Renal cortex interstitium (tissue), 11 donors: ENCODE measurements around the gene OR4B1. TPM values are rescaled to one million over a fixed set of nuclear protein-coding genes. Genes with fewer than 3 reads are reported as not detected.

Source experiments
- DNase-seq, 11 donors: peaks; one replicate each; pipeline ENCODE4 v3.0.0-alpha.2; 2013; ENCODE audit warnings: low read depth in 9 of 11, low spot score in 4 of 11; ENCODE audit errors: extremely low read depth in 1 of 11
- polyA plus RNA-seq, 3 donors: library from polyadenylated mRNA; unstranded; fragments of 120-200 nt; gene quantifications; one replicate each; pipeline ENCODE4 v1.2.1, GENCODE V29; 2013; ENCODE audit not compliant: insufficient read length in 3 of 3

Gene OR4B1
- polyA plus RNA-seq, 3 donors: not detected

- DNase-seq: no peak
Measured at GRCh38 chr11:48242501-48242900, 25.9 kb downstream of the OR4B1 start.

- no peak for DNase-seq
Measured at GRCh38 chr11:48244804-48245203, 28.2 kb downstream of the OR4B1 start, which contains the start of gene OR4X2. Gene OR4X2, plus strand, starts transcription at chr11:48245104. Its CDS starts 0 bp downstream, at chr11:48245104.

GRCh38 chr11:48248902-48249301 is 32.3 kb downstream of the OR4B1 start:
- DNase-seq: no peak

GRCh38 chr11:48261600-48261999 is 45.0 kb downstream of the OR4B1 start:
- DNase-seq: no peak

GRCh38 chr11:48263423-48263911 is 46.9 kb downstream of the OR4B1 start, which contains the start of gene OR4X1:
Gene OR4X1, plus strand, starts transcription at chr11:48263861. Its CDS starts 0 bp downstream, at chr11:48263861.
- no peak for DNase-seq

Other genes with a start within 250 kb of the OR4B1 start
- 10 to 100 TPM; 23.3 to 24.5 (median 23.5) TPM for gene PTPRJ, start 236.3 kb upstream of the OR4B1 start, polyA plus RNA-seq
- not detected for gene OR4X2, start 28.3 kb downstream of the OR4B1 start, polyA plus RNA-seq
- gene OR4X1, start 47.1 kb downstream of the OR4B1 start, polyA plus RNA-seq: not detected
- gene OR4S1, start 89.4 kb downstream of the OR4B1 start, polyA plus RNA-seq: not detected
- gene OR4C3, start 108.1 kb downstream of the OR4B1 start, polyA plus RNA-seq: not detected
- not detected for gene OR4C5, start 149.7 kb downstream of the OR4B1 start, polyA plus RNA-seq